ENCODE data around the gene USP12. TPM values are rescaled to one million over a fixed set of nuclear protein-coding genes. Genes with fewer than 3 reads are reported as not detected.

The USP12 gene
- total RNA-seq, 2 experiments from 2014 or later: 32.3 to 32.4 TPM

DNA sequence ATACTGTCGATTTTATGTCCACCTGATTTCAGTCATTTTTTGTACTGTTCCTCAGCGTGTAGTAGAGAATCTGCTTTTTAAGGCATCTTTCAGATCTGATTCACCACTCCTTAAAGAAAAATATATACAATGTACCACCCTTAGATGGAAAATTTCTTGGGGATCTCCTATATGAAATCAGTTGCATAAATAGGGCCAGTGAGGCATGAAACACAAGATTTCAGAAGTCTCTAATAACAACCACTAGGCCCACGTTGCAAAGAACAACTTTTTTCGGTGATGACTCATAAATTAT is 1.4 kb downstream of the USP12 start:
- no peaks in the 10 kb centered on the region for H3K27me3 Mint-ChIP-seq
- CTCF ChIA-PET: interaction anchor here (1.0 to 1.3 kb wide), 8 partner anchors 9 to 101 kb away, joined by 3 to 4 read pairs (median 3); partner anchors contain the start of gene RASL11A
- peaks cover 9% of the 10 kb centered on the region for H3K36me3 Mint-ChIP-seq (ENCODE audit: low read depth)
- ATAC-seq: peak; percentile 27
- no peaks in the 10 kb centered on the region for H3K9me3 Mint-ChIP-seq (ENCODE audit: low read depth)
- H3K27ac Mint-ChIP-seq: peak overlapping the region; percentile 98
- POLR2A ChIA-PET: interaction anchor here (0.7 to 1.3 kb wide), 7 partner anchors 32 to 101 kb away, joined by 3 to 17 read pairs (median 4); partner anchors contain the start of gene RASL11A
- H3K4me3 Mint-ChIP-seq: peak overlapping the region; percentile 86
- DNase-seq: no peak
- H3K4me1 Mint-ChIP-seq: peaks cover 66% of the 10 kb centered on the region
- intact Hi-C loops (cut with DNase I, micrococcal nuclease): loop anchor here (1.0 to 10.0 kb wide), 8 partner anchors 23 to 985 kb away; partner anchors contain the start of genes GTF3A (in 1 of the 2), PAN3 (in 1 of the 2), RASL11A (in 1 of the 2) and RPL21 (in 1 of the 2)

DNA sequence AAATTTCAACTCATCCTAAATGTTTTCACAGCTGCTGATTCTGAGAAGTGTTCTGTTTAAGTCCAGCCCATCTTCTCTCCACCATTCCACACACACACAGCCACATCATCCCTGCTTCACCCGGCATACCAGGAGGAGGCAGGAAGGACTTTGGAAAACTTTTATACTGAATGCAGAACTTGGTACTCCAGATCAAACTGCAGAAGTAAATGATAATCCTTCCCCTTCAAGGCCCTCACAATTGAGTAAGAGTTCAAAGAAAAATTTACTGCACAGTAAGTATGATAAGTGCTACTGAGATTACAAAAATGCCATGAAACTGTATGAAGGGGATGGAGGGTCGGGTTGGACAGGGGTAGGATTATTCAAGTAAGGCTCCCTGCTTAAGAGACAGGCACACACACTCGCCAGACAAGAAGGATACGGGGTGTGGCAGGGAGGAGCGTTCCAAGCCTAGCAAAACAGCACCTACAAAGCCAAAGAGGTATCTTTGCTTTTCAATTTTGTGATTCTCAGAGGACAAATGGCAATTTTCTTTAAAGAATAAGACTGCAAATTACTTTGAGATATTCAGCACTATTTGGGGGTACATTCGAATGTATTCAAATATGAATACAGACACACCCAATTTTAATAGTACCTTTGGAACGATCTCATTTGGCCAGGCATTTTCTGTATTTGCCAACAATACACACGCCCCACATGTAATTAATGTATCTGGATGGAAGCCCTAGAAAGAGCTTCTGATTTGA is 2.5 kb downstream of the USP12 start:
- CTCF ChIA-PET: interaction anchor here (0.6 kb wide), 2 partner anchors 19 to 104 kb away, joined by 3 read pairs; no protein-coding TSS in a partner anchor
- Mint-ChIP-seq H3K4me1 (peaks cover 64% of the 10 kb centered on the region), H3K9me3 (ENCODE audit: low read depth) (no peaks in the 10 kb centered on the region), H3K36me3 (ENCODE audit: low read depth) (peaks cover 9% of the 10 kb centered on the region), H3K27me3 (no peaks in the 10 kb centered on the region), H3K27ac (peak overlapping the region; percentile 68), H3K4me3 (peak overlapping the region; percentile 86)
- no peak for ATAC-seq
- POLR2A ChIA-PET: no interaction called here
- intact Hi-C loops (cut with DNase I, micrococcal nuclease): loop anchor here (1.0 to 2.0 kb wide), 2 partner anchors 16 to 22 kb away; no protein-coding TSS in a partner anchor
- DNase-seq: no peak

GRCh38 chr13:27168086-27168485 is 3.5 kb downstream of the USP12 start:
- no peak for DNase-seq
- Mint-ChIP-seq H3K9me3 (ENCODE audit: low read depth) (no peaks in the 10 kb centered on the region), H3K36me3 (ENCODE audit: low read depth) (peaks cover 16% of the 10 kb centered on the region), H3K27me3 (no peaks in the 10 kb centered on the region), H3K27ac (peak overlapping the region; percentile 75), H3K4me3 (peak overlapping the region; percentile 58), H3K4me1 (peaks cover 69% of the 10 kb centered on the region)
- intact Hi-C loops (cut with DNase I, micrococcal nuclease): loop anchor here in 1 of 2 experiments (2.0 kb wide), 1 partner anchor 15 kb away; no protein-coding TSS in a partner anchor
- POLR2A ChIA-PET: interaction anchor here (0.6 kb wide), 1 partner anchor 84 kb away, joined by 5 read pairs; no protein-coding TSS in a partner anchor
- CTCF ChIA-PET: interaction anchor here (0.5 to 1.2 kb wide), 4 partner anchors 15 to 283 kb away, joined by 3 to 4 read pairs (median 3); no protein-coding TSS in a partner anchor
- ATAC-seq: no peak

DNA sequence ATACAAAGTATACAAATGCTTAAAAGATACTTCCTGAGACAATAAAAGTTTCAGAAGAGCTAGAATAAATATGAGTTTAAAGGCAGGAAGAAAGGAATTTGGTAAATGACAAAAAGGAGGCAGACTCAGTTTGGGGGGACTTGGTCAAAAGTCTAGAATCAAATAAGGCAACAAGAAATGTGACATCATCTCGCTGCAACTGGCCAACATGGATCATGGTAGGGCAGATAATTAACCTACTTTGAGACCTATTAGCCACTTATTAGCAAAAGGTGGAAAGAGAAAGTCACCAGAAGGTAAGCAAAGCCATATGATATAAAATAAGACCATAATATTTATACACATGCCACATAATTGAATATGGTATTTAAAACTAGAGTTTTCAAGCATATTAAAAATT is 5.3 kb downstream of the USP12 start:
- CTCF ChIA-PET: interaction anchor here (1.5 to 1.9 kb wide), 2 partner anchors 12 to 181 kb away, joined by 4 to 5 read pairs; no protein-coding TSS in a partner anchor
- no peak for ATAC-seq
- no peak for DNase-seq
- Mint-ChIP-seq H3K36me3 (ENCODE audit: low read depth) (peaks cover 19% of the 10 kb centered on the region), H3K4me3 (no peak overlapping the region), H3K27me3 (no peaks in the 10 kb centered on the region), H3K4me1 (peaks cover 73% of the 10 kb centered on the region), H3K9me3 (ENCODE audit: low read depth) (no peaks in the 10 kb centered on the region), H3K27ac (no peak overlapping the region)
- intact Hi-C loops (cut with DNase I, micrococcal nuclease): no loop called here
- POLR2A ChIA-PET: interaction anchor here (0.6 kb wide), 1 partner anchor 87 kb away, joined by 3 read pairs; no protein-coding TSS in a partner anchor

GRCh38 chr13:27161980-27162379 is 9.6 kb downstream of the USP12 start:
- DNase-seq (no peak), ATAC-seq (no peak)
- H3K9me3 Mint-ChIP-seq (ENCODE audit: low read depth): no peaks in the 10 kb centered on the region
- H3K4me1 Mint-ChIP-seq: peaks cover 64% of the 10 kb centered on the region
- no peaks in the 10 kb centered on the region for H3K27me3 Mint-ChIP-seq
- H3K27ac Mint-ChIP-seq: no peak overlapping the region
- H3K36me3 Mint-ChIP-seq (ENCODE audit: low read depth): peaks cover 29% of the 10 kb centered on the region
- H3K4me3 Mint-ChIP-seq: no peak overlapping the region
- intact Hi-C loops (cut with DNase I, micrococcal nuclease): no loop called here
- ChIA-PET CTCF (interaction anchor here (0.8 to 1.6 kb wide), 5 partner anchors 9 to 85 kb away, joined by 3 to 4 read pairs (median 3); no protein-coding TSS in a partner anchor), POLR2A (interaction anchor here (0.7 to 1.1 kb wide), 3 partner anchors 15 to 35 kb away, joined by 4 to 5 read pairs (median 4); no protein-coding TSS in a partner anchor)

DNA sequence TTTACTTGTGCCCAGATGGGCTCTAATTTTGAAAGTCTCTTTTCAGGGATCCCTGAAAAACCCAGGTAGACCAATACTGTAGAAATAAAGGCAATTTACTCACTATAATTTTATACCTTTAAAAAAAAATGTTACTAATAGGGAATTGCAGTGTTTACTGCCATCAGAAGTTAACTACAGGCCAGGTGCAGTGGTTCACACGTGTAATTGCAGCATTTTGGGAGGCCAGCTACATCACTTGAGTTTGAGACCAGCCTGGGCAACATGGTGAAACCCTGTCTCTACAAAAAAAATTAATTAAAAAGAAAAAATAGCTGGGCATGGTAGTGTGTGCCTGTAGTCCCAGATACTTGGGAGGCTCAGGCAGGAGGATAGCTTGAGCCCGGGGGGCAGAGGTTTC is 10.2 kb downstream of the USP12 start:
- POLR2A ChIA-PET: interaction anchor here (1.1 kb wide), 1 partner anchor 14 kb away, joined by 5 read pairs; no protein-coding TSS in a partner anchor

GRCh38 chr13:27160657-27161295 is 10.8 kb downstream of the USP12 start:
- peaks cover 3% of the 10 kb centered on the region for H3K9me3 Mint-ChIP-seq (ENCODE audit: low read depth)
- no peaks in the 10 kb centered on the region for H3K27me3 Mint-ChIP-seq
- ChIA-PET CTCF (interaction anchor here (0.7 to 1.1 kb wide), 3 partner anchors 10 to 891 kb away, joined by 3 to 5 read pairs (median 3); no protein-coding TSS in a partner anchor), POLR2A (interaction anchor here (0.8 to 1.1 kb wide), 2 partner anchors 12 to 13 kb away, joined by 5 to 10 read pairs; no protein-coding TSS in a partner anchor)
- H3K4me3 Mint-ChIP-seq: no peak overlapping the region
- intact Hi-C loops (cut with DNase I, micrococcal nuclease): no loop called here
- DNase-seq (no peak), ATAC-seq (no peak)
- H3K36me3 Mint-ChIP-seq (ENCODE audit: low read depth): peaks cover 38% of the 10 kb centered on the region
- H3K4me1 Mint-ChIP-seq: peaks cover 57% of the 10 kb centered on the region
- no peak overlapping the region for H3K27ac Mint-ChIP-seq

More for the DNA sequence above, 10.2 kb downstream of the USP12 start:
- Mint-ChIP-seq H3K4me3 (no peak overlapping the region), H3K4me1 (peaks cover 60% of the 10 kb centered on the region), H3K36me3 (ENCODE audit: low read depth) (peaks cover 33% of the 10 kb centered on the region), H3K9me3 (ENCODE audit: low read depth) (no peaks in the 10 kb centered on the region), H3K27ac (no peak overlapping the region), H3K27me3 (no peaks in the 10 kb centered on the region)
- ATAC-seq (no peak), DNase-seq (no peak)
- CTCF ChIA-PET: interaction anchor here (1.0 to 1.6 kb wide), 5 partner anchors 9 to 32 kb away, joined by 3 to 5 read pairs (median 3); no protein-coding TSS in a partner anchor
- intact Hi-C loops (cut with DNase I, micrococcal nuclease): no loop called here

DNA sequence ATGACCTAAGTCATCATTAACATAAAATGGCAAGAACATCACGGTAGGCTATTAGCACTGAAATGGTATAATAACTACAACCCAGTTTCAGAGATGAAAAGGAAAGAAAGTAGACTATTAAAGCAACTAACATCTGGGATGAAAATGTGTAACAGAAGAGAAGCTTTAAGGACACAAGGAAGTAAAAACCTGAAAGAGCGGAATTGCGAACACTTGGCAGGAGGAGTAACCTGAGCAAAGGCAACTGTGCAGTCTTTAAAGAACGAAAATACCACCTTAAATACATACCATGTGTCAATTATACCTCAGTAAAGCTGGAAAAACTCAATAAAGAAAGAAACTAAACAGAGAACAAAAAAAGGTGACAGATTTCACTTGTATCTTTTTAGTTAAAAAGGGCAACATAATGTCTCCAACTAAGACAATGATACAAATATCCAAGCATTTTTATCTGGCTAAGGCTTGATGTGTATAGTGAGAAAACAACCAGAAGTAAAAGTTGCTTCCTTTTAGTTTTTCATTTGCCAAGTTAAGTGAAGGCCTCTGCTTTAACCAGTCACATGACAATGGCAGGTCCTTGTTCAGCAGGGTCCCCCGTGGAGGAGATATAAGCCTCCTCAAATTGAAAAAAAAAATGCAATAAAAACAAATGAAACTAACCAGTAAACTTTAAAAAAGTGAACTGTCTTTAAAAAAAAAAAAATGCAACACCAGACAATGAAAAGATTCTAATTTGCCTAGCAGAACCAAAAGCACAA is 11.6 kb downstream of the USP12 start:
- Mint-ChIP-seq H3K27me3 (no peaks in the 10 kb centered on the region), H3K4me3 (no peak overlapping the region), H3K27ac (no peak overlapping the region), H3K9me3 (ENCODE audit: low read depth) (peaks cover 3% of the 10 kb centered on the region), H3K4me1 (peaks cover 53% of the 10 kb centered on the region), H3K36me3 (ENCODE audit: low read depth) (peaks cover 34% of the 10 kb centered on the region)
- ChIA-PET POLR2A (interaction anchor here (0.8 kb wide), 1 partner anchor 11 kb away, joined by 10 read pairs; no protein-coding TSS in a partner anchor), CTCF (no interaction called here)
- intact Hi-C loops (cut with DNase I, micrococcal nuclease): no loop called here
- DNase-seq (no peak), ATAC-seq (no peak)

- H3K36me3 Mint-ChIP-seq (ENCODE audit: low read depth): peaks cover 33% of the 10 kb centered on the region
- H3K4me1 Mint-ChIP-seq: peaks cover 48% of the 10 kb centered on the region
- peaks cover 3% of the 10 kb centered on the region for H3K9me3 Mint-ChIP-seq (ENCODE audit: low read depth)
- ATAC-seq (peak; percentile 30), DNase-seq (no peak)
- no peaks in the 10 kb centered on the region for H3K27me3 Mint-ChIP-seq
- ChIA-PET POLR2A (no interaction called here), CTCF (no interaction called here)
- H3K27ac Mint-ChIP-seq: no peak overlapping the region
- intact Hi-C loops (cut with DNase I, micrococcal nuclease): no loop called here
- no peak overlapping the region for H3K4me3 Mint-ChIP-seq
These were observed 13.3 kb downstream of the USP12 start for GRCh38 chr13:27158335-27158734.

DNA sequence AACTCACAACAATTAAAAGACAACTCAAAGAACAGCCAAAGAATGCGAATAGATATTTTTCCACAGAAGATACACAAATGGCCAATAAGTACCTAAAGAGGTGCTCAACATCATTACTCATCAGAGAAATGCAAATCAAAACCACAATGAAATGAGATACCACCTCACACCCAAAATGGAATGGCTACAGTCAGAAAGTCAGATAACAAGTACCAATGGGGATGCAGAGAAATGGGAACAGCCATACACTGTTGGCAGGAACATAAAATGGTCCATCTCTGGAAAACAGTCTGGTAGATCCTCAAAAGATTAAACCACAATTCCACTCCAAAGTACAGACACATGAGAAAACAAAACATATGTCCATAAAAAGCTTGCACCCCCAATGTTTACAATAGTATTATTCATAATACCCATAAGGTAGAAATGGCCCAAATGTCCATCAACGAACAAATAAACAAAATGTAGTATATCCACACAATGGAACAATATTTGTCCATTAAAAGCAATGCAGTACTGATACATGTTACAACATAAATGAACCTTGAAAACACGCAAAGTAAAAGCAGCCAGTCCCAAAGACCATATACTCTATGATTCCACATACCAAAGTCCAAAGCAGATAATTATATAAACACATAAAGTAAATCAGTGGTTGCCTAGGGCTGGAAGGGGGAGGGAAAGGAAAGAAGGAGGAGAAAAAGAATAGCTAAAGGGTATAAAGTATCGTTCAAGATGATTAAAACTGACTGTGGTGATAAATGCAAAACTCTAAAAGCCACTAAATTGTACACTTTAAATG is 19.6 kb downstream of the USP12 start:
- H3K36me3 Mint-ChIP-seq (ENCODE audit: low read depth): peaks cover 22% of the 10 kb centered on the region
- ChIA-PET CTCF (interaction anchor here (0.5 to 1.1 kb wide), 3 partner anchors 119 to 207 kb away, joined by 3 to 4 read pairs (median 3); partner anchors contain the start of gene RASL11A), POLR2A (no interaction called here)
- peak overlapping the region; percentile 48 for H3K27ac Mint-ChIP-seq
- ATAC-seq (peak; percentile 73), DNase-seq (no peak)
- H3K4me3 Mint-ChIP-seq: no peak overlapping the region
- intact Hi-C loops (cut with DNase I, micrococcal nuclease): loop anchor here in 1 of 2 experiments (2.0 kb wide), 1 partner anchor 17 kb away; no protein-coding TSS in a partner anchor
- peaks cover 57% of the 10 kb centered on the region for H3K4me1 Mint-ChIP-seq
- no peaks in the 10 kb centered on the region for H3K27me3 Mint-ChIP-seq
- H3K9me3 Mint-ChIP-seq (ENCODE audit: low read depth): peaks cover 3% of the 10 kb centered on the region

All from activated CD4-positive, alpha-beta T cell treated with anti-CD3 and anti-CD28 coated beads for 36 hours (primary cell).